Gastroesophageal sphincter (tissue), 3 donors: ENCODE results near the gene CTNND2.

Experiments used
- CTCF ChIP-seq, 4 experiments: fragments of 200-600 bp in 2 of 4; fragments of 450-650 bp in 2 of 4; sonication (generic) in 1 of 4; IDR thresholded peaks; one replicate each; pipeline ENCODE4 v1.5.1; 2017 to 2019; ENCODE audit warnings: antibody characterized with exemption in 4 of 4, mild to moderate bottlenecking in 2 of 4, moderate library complexity in 2 of 4
- POLR2A ChIP-seq, 2 donors: fragments of 450-650 bp; IDR thresholded peaks; one replicate each; pipeline ENCODE4 v1.6.1; 2017; ENCODE audit warnings: antibody characterized with exemption in 2 of 2, mild to moderate bottlenecking in 2 of 2, moderate library complexity in 1 of 2
- POLR2AphosphoS5 ChIP-seq: sonication (generic); formaldehyde crosslinking; IDR thresholded peaks from one replicate; pipeline ENCODE4 v1.6.1; 2017; ENCODE audit warnings: antibody characterized with exemption

GRCh38 chr5:11075035-11075805, 829.0 kb downstream of the CTNND2 start:
- no peak for TF ChIP-seq POLR2AphosphoS5
- TF ChIP-seq CTCF (IDR thresholded peaks at IDR 0.05) = no peak
- no peak for TF ChIP-seq POLR2A (IDR thresholded peaks at IDR 0.05)
